IPS-NIHi7 (cell line): ENCODE data around the gene ACER2.

ENCODE experiments used
- DNase-seq: peaks from one replicate; pipeline ENCODE4 v3.0.0; 2012; ENCODE audit warnings: mixed read lengths; ENCODE audit errors: extremely low spot score

Gene ACER2

GRCh38 chr9:19456426-19456825, 47.6 kb downstream of the ACER2 start:
- DNase-seq: no peak

- peak; percentile 85 for DNase-seq
Measured at GRCh38 chr9:19456996-19457692, 48.3 kb downstream of the ACER2 start.

DNA sequence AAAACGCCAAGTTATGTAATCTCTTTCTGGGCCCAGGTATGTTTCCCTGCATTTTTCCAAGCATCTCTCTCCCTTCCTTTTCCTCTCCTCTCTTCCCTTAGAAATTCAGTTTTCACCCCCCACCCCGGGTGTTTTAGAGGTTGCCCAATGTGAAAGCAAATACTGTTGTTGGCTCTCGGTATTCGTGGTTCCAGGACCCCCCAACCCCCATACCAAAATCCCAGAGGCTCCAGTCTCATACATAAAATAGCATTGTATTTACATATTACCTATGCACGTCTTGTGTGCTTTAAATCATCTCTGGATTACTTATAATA, 48.8 kb downstream of the ACER2 start:
- DNase-seq: no peak

- no peak for DNase-seq
Measured at GRCh38 chr9:19460243-19460642, 51.4 kb downstream of the ACER2 start.

- no peak for DNase-seq
Measured at GRCh38 chr9:19461135-19461534, 52.3 kb downstream of the ACER2 start.

GRCh38 chr9:19464061-19464763, 55.4 kb downstream of the ACER2 start:
- no peak for DNase-seq

GRCh38 chr9:19464764-19465585, 56.2 kb downstream of the ACER2 start:
- DNase-seq: peak; percentile 97

- no peak for DNase-seq
Measured at GRCh38 chr9:19465586-19466279, 56.9 kb downstream of the ACER2 start.

- DNase-seq: no peak
Measured at GRCh38 chr9:19466280-19466639, 57.5 kb downstream of the ACER2 start.

DNA sequence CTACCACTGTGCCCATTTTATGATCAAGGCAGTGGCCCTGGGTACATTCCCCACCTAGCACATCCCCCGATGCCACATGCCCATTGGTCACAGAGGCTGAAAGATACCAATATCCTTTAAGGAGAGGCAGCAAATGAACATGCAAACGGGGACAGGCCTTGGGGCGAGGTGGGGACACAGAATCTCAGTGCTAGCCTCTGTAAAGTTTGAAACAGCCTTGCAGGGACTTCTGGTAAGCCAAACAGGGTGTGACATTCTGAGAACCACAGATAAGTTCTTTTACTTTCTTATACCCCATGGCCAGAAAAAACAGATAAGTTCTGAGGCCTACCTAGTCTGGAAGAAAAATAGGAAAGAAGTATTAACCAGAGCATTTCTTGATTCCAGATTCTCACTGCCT, 60.5 kb downstream of the ACER2 start:
- DNase-seq: no peak

- no peak for DNase-seq
Measured at GRCh38 chr9:19470567-19470966, 61.8 kb downstream of the ACER2 start.

DNA sequence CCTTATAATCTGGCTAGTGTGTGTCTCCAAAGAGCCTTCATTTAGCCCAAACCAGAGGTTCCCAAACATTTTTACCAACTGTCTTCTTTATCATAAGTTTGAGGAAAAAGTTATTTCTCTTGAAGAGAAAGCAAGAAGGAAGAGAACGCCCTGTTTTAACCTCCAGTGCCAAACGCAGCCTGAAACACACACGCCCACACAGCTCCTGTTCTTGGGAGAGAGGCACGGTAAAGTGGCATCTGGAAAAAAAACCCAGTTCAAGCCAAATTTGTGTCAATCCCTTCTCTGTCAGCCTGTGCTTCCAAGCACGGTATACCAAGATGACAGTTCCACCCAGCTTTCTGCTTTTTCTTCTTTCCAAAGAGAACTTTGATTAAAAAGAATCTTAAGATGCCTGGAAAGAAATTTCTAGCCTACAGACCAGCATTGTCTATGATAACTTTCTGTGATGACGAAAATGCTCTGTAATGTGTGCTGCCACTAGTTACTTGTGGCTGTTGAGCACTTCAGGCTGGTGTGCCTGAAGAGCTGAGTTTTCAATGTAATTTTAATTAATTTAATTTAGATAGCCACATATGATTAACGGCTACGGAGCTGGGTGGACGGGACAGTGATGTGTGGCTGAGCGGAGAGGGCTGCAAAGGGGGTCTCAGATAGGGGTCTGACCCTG, 62.3 kb downstream of the ACER2 start:
- DNase-seq: no peak

GRCh38 chr9:19471737-19472648, 63.2 kb downstream of the ACER2 start:
- DNase-seq: peak; percentile 91

DNA sequence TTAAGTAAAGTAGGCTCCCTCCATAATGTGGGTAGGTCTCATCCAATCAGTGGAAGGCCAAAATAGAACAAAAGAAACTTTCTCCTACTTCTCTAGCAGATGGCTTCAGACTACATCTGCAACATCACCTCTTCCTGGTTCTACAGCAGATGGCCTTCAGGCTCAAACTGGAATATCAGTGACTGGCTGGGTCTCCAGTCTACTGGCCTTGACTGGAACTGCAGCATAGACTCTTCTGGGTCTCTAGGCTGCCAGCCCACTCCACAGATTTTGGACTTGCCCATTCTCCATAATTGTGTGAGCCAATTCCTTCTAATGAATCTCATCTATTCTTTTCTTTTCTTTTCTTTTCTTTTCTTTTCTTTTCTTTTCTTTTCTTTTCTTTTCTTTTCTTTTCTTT, 64.8 kb downstream of the ACER2 start:
- no peak for DNase-seq

DNA sequence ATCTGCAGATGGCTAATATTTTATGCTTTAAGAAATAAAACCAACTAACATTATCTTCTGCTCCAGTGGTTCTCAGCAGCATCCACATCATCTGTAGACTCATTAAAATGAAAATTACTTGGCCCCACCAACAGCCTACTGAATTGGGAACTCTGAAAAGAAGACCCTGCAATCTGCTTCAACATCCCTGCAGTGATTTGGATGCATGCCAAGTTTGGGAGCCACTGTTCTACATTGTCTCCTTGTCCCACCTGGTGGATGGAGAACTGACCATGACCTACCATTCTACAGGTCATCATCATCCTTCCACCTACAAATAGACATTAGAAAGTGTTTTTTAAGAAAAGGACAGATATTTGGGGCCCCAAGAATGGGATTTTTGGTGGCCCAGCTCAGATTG, 71.1 kb downstream of the ACER2 start:
- no peak for DNase-seq

DNA sequence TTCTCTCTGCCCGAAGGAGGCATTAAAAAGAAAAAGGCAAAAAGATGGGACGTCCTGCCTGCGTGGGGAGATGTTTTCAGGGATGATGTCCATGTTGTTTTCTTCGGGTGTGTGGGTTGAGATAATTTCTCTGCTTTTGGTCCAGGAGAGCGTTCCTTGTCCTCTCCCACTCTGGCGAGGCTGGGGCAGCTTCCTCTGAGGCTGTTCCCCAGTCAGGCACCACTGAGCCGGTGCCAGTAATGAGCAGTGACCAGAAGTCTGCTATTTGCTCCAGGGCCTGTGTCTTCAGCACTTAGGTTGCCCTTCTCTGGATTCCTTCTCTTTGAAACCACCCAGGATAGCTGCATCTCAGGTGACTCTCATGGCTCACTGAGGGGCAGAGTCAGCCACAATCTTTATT, 71.5 kb downstream of the ACER2 start:
- no peak for DNase-seq

DNA sequence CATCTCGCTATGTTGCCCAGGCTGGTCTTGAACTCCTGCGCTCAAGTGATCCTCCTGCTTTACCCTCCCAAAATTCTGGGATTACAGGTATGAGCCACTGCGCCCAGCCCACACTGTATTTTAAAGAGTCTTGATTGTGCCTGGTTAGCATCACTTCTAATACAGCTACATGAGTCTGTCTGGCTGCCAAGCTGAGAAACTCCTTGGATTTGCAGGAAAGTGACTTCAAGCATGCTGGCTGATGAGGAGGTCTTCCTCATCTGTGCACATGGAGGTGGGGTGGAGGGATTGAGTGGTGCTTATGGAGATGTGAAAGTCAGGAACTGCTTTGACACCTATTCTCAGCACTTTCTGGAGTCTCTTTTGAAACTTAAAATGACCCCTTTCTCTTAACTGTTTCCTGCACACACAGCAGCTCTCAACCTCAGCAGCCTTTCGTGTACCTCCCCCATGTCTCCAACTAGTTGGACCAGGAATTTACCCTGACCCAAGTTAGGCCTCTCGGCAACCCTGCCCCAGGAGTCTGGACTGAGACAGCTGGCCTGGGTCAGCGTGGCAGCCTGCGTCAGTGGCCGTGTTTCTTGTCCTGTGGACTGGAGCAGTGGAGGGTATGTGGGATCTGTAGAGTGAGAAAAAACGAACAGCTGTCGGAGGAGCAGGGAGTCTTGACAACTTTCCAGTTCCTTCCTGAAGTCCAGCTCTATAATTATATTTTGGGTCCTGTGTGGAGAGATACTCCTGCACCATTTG, 72.5 kb downstream of the ACER2 start:
- DNase-seq: no peak

GRCh38 chr9:19481971-19482404, 73.2 kb downstream of the ACER2 start:
- no peak for DNase-seq

DNA sequence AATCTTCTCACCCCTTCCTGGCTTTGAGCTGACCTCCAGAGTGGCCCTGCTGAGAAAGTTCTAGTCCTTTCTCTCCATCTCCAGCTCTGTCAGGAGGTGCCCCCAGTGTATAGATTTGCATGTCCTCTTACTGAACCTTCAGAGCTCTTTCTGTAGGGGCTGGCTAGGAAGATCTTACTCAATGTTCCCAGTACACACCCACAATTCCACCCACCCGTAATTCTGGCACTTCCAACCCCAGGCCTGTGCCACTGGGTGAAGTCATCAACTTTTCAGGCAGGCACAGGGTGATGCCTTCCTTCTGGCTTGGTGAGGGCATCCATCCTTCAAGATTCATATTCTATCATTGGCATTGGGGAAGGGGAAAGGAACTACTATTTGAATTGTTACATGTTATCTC, 75.9 kb downstream of the ACER2 start:
- no peak for DNase-seq

- no peak for DNase-seq
Measured at GRCh38 chr9:19485193-19485592, 76.4 kb downstream of the ACER2 start.
